ENCODE results near the gene THAP5.

THAP5 gene

GRCh38 chr7:108537229-108537628, 32.3 kb downstream of the THAP5 start:
- no peak for DNase-seq

DNA sequence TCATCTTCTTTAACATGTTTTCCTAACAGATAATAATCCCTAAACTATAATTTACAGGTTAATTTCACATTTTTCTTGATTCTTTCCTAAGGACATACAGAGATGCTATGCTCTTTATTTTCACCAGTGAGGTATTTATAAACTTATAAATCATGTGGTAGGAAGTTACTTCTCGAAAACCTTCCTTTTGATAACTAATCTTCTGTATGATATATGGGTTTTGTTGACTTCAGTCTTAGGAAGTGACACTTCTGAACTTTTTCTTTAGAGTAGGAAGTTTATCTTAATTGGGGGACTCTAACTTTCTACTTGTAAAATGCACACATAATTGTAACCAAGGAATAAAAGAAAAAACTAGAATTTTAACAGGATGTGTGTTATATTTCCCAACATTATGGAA, 33.8 kb downstream of the THAP5 start:
- no peak for DNase-seq

DNA sequence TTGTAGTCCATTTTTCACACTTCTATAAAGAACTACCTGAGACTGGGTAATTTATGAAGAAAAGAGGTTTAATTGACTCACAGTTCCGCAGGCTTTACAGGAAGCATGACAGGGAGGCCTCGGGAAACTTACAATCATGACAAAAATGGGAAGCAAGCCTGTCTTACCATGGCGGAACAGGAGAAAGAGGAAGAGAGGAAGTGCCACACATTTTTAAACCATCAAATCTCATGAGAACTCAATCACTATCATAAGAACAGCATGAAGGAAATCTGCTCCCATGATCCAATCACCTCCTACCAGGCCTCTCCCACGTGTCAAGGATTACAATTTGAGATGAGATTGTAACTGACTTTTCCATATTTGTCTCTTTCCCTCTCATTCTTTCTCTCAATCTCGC, 34.2 kb downstream of the THAP5 start:
- DNase-seq, result no peak

- no peak for DNase-seq
Observed at GRCh38 chr7:108533712-108534111, 35.8 kb downstream of the THAP5 start.

DNA sequence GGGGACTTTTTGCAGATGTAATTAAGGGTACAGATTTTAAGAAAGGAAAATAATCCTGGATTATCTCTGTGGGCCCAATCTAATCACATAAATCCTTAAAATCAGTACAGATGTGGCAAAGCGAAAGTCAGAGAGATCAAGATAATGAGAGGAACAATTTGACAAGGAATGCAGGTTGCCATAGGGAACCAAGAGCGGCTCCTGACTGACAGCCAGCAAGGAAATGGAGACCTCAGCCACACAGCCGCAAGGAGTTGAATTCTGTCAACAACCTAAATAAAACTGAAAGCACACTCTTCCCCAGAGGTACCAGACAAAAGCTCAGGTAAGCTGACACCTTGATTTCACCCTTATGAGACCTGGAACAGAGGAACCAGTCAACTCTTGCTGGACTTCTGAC, 40.2 kb downstream of the THAP5 start:
- no peak for DNase-seq

DNA sequence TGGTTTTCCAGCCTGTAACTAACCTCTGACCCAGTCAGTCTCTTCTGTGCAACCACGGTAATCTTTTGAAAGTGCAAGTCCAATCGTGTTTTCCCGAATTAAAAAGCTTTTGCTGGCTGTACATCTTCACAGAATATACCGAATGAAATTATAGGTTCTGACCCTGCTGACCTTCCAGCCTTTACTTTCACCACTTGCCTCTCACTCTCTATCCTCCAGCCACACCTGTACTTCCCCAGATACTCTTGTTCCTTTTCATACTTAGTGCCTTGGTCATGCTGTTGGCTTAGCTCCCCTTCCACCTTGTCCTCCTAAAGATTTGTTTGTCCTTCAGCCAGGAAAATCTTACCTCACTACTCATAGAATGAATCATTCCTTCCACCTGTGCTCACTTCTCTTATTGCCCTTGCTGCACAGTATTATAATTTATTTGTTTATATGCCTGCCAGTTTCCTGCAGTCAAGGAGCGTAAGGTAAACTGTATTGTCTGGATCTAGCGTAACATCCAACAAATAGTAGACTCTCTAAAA, 41.3 kb downstream of the THAP5 start:
- DNase-seq, result no peak

- no peak for DNase-seq
Observed at GRCh38 chr7:108526768-108527017, 42.8 kb downstream of the THAP5 start.

GRCh38 chr7:108525985-108526767, 43.3 kb downstream of the THAP5 start, which contains the start of gene PNPLA8:
PNPLA8 (minus strand) TSS chr7:108526135; CDS start chr7:108515491, 10,644 bp downstream.
- peak; percentile 98 for DNase-seq

GRCh38 chr7:108525327-108525984, 44.0 kb downstream of the THAP5 start:
- DNase-seq, result no peak

DNA sequence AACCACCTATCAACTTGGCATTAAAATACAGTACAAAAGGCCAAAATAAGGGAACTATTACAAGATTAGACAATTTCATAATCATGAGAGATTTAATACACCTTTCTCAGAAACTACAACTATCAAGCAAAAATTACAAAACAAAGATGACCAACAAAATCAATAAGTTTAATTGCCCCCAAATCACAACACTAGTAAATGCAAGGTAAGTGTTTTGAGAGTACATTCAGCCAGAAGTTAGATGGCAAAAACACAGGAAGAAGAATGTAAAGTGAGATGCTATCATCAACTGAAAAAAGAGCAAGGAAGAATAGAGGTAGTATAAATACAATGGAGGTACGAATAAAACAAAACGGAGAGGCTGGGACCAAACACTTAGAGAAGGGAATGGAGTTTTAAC, 46.7 kb downstream of the THAP5 start:
- no peak for DNase-seq

- no peak for DNase-seq
Observed at GRCh38 chr7:108517951-108518350, 51.6 kb downstream of the THAP5 start.

- DNase-seq, result no peak
Observed at GRCh38 chr7:108515630-108516029, 53.9 kb downstream of the THAP5 start.

GRCh38 chr7:108515013-108515412, 54.5 kb downstream of the THAP5 start:
- no peak for DNase-seq

Measured in right kidney (tissue), 1 donor.